B cell (primary cell): ENCODE results near the gene EMX1. TPM values are rescaled to one million over a fixed set of nuclear protein-coding genes. Genes with fewer than 3 reads are reported as not detected.

Experiments
- ATAC-seq: fragments of 200-7000 bp; cut with Tn5 transposase; one replicate; pipeline ENCODE4 v1.10.0; 2021; ENCODE audit warnings: low read depth, mild to moderate bottlenecking, moderate number of reproducible peaks, moderate library complexity
- CTCF ChIA-PET: fragments of 350-600 bp; sonication (Branson Sonifier 250); formaldehyde crosslinking; loops from one replicate; lab custom pipeline; 2021; ENCODE audit warnings: antibody characterized with exemption, inconsistent platforms; lab: Charles Lee
- POLR2A ChIA-PET: fragments of 350-600 bp; sonication (Branson Sonifier 250); formaldehyde crosslinking; loops from one replicate; lab custom pipeline; 2021; ENCODE audit warnings: antibody characterized with exemption; lab: Charles Lee
- DNase-seq: peaks from one replicate; pipeline ENCODE4 v3.0.0; 2013
- H2AFZ ChIP-seq: 2 replicates; pipeline ENCODE4 v1.6.1; 2012; ENCODE audit warnings: mild to moderate bottlenecking, low read depth, low read length; ENCODE audit not compliant: insufficient read depth, poor library complexity, severe bottlenecking
- H3K27ac ChIP-seq, 2 donors: 1 replicate in 1 of 2; 2 replicates in 1 of 2; pipeline ENCODE4 v1.5.1; 2012 to 2013; ENCODE audit warnings: low read length in 2 of 2, mild to moderate bottlenecking in 2 of 2, moderate library complexity in 1 of 2
- H3K27me3 ChIP-seq, 4 experiments: fragments of 200-600 bp in 1 of 4; sonication (generic) in 1 of 4; replicated peaks in 1 of 4; 1 replicate in 2 of 4; 2 replicates in 2 of 4; pipeline versions ENCODE4 v1.6.1 to v1.7.0; 2013 to 2016; ENCODE audit warnings: low read length in 3 of 4, mild to moderate bottlenecking in 2 of 4, mixed read lengths in 1 of 4, moderate library complexity in 1 of 4; ENCODE audit not compliant: insufficient read depth in 4 of 4, control insufficient read depth in 3 of 4; ENCODE audit errors: control extremely low read depth in 1 of 4
- H3K36me3 ChIP-seq, 2 experiments: replicated peaks in 1 of 2; 1 replicate in 1 of 2; 2 replicates in 1 of 2; pipeline versions ENCODE4 v1.6.1 to v1.7.1; 2013; ENCODE audit warnings: low read length in 1 of 2; ENCODE audit not compliant: insufficient read depth in 2 of 2, control insufficient read depth in 1 of 2; ENCODE audit errors: control extremely low read depth in 1 of 2, extremely low read depth in 1 of 2
- H3K4me1 ChIP-seq, 2 donors: fragments of 200-600 bp in 1 of 2; sonication (generic) in 1 of 2; 1 replicate in 1 of 2; 2 replicates in 1 of 2; pipeline versions ENCODE4 v1.5.1 to v1.6.1; 2013 to 2017; ENCODE audit warnings: low read length in 2 of 2; ENCODE audit not compliant: control insufficient read depth in 2 of 2, insufficient read depth in 2 of 2
- H3K4me2 ChIP-seq: replicated peaks from 2 replicates; pipeline ENCODE3; 2012; ENCODE audit warnings: mild to moderate bottlenecking, low read depth, low read length; ENCODE audit not compliant: poor library complexity, severe bottlenecking
- H3K4me3 ChIP-seq, 5 experiments: fragments of 200-600 bp in 1 of 5; sonication (generic) in 1 of 5; 1 replicate in 3 of 5; 2 replicates in 2 of 5; pipeline versions ENCODE4 v1.5.1 to v1.7.0; 2011 to 2016; ENCODE audit warnings: low read length in 4 of 5, mild to moderate bottlenecking in 4 of 5, low read depth in 2 of 5, control low read depth in 1 of 5, moderate library complexity in 1 of 5; ENCODE audit not compliant: insufficient read depth in 1 of 5; ENCODE audit errors: control extremely low read depth in 1 of 5, extremely low read depth in 1 of 5
- H3K79me2 ChIP-seq: fragments of 200-600 bp; sonication (generic); one replicate; pipeline ENCODE4 v1.6.0; 2016; ENCODE audit warnings: low read length; ENCODE audit not compliant: control insufficient read depth, insufficient read depth
- H3K9ac ChIP-seq: fragments of 200-600 bp; sonication (generic); 2 replicates; pipeline ENCODE4 v1.6.1; 2017; ENCODE audit warnings: mild to moderate bottlenecking, low read length, moderate library complexity
- H3K9me3 ChIP-seq, 3 donors: one replicate each; pipeline versions ENCODE4 v1.6.1 to v1.7.1; 2013; ENCODE audit warnings: low read length in 2 of 3; ENCODE audit not compliant: control insufficient read depth in 2 of 3, insufficient read depth in 1 of 3; ENCODE audit errors: control extremely low read depth in 1 of 3
- H4K20me1 ChIP-seq: 2 replicates; pipeline ENCODE4 v1.6.0; 2012; ENCODE audit warnings: mild to moderate bottlenecking, low read length; ENCODE audit not compliant: insufficient read depth, control insufficient read depth, poor library complexity, severe bottlenecking
- H3K27ac Mint-ChIP-seq: one replicate; pipeline ENCODE4 v1.8.0; 2021; ENCODE audit warnings: mixed read lengths
- H3K27me3 Mint-ChIP-seq: one replicate; pipeline ENCODE4 v1.8.0; 2021; ENCODE audit warnings: mixed read lengths
- H3K4me1 Mint-ChIP-seq: one replicate; pipeline ENCODE4 v1.8.0; 2021; ENCODE audit warnings: mixed read lengths
- H3K4me3 Mint-ChIP-seq: one replicate; pipeline ENCODE4 v1.8.0; 2021; ENCODE audit warnings: mixed read lengths
- H3K9me3 Mint-ChIP-seq: one replicate; pipeline ENCODE4 v1.8.0; 2022; ENCODE audit warnings: mixed read lengths; ENCODE audit not compliant: insufficient read depth
- CTCF ChIP-seq: fragments of 200-600 bp; IDR thresholded peaks from one replicate; pipeline ENCODE4 v1.8.0; 2022; ENCODE audit warnings: antibody characterized with exemption, mild to moderate bottlenecking
- EZH2 ChIP-seq: IDR thresholded peaks from 2 replicates; pipeline ENCODE4 v1.6.1; 2012; ENCODE audit warnings: borderline replicate concordance, low read depth, mild to moderate bottlenecking, moderate library complexity, low read length; ENCODE audit not compliant: insufficient read depth, poor library complexity, severe bottlenecking
- WGBS: methylation state at CpG from one replicate; pipeline ENCODE4 v1.1.5; 2013; ENCODE audit warnings: missing lambda C conversion rate; ENCODE audit not compliant: insufficient coverage; 5-methylcytosine and 5-hydroxymethylcytosine counted together
- intact Hi-C: fragments of 100-400 bp; cut with micrococcal nuclease; formaldehyde crosslinking; loops from one replicate; pipeline ENCODE4 v1.10.0; 2022
- polyA plus RNA-seq: library from polyadenylated mRNA; depleted of rRNA; stranded (reverse); fragments of >200 nt; gene quantifications from 2 replicates; pipeline ENCODE4 v1.2.3, GENCODE V29; 2012
- total RNA-seq, 2 donors: library from RNA; stranded (reverse); fragments of 120-200 nt in 1 of 2; gene quantifications; 1 replicate in 1 of 2; 2 replicates in 1 of 2; pipeline versions ENCODE4 v1.2.3 to v1.2.4, GENCODE V29; 2013 to 2022

EMX1 gene
- total and polyA plus RNA-seq, 2 donors (not counting 1 experiment from before 2014, with no cell fraction given): not detected

DNA sequence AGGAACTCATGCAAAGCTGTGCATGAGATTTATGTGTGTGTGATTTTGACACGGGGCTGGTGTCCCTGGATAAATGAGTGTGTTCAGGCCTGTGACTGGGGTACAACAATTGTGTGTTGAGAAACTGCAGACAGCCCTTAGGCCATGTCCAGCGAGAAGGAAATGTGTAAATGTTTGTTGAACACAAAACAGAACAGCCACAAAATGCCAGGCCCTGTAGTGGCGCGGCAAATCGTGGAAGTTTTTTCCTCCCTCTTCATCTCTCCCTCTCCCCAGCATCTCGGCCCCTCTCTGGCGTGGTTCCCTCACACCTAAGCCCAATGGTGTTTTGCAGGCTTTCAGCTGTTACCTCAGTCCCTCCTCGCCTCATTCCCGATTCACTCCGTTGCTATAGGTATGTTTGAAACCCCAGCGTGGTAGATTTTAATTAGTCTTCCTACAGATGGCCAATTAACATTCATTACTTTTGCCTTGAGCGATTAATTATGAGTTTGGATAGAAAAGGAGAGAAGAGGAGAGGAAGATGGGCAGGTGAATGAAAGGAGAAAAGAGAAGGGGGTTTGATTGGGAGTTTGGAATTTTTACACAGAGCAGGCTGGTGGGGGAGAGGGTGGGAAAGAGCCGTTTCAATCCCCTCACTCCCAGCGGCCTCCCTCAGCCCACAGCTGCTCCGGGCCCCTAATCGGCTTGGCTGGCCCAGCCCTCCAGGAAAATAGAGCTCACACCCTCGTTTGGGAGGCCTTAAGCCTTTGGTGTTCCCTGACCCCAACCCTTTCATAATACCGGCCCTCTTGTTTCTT lies 19.3 kb upstream of the EMX1 start:
- Histone ChIP-seq H3K27me3 (peaks cover 0 to 54% (median 14%) of the 10 kb centered on the region in 4 experiments), H3K27ac (no peak overlapping the region), H3K4me3 (no peak overlapping the region), H3K9ac (no peak overlapping the region), H3K4me1 (no peaks in the 10 kb centered on the region), H2AFZ (no peak overlapping the region), H4K20me1 (no peaks in the 10 kb centered on the region), H3K36me3 (no peaks in the 10 kb centered on the region), H3K9me3 (peaks cover 0 to 3% (median 0%) of the 10 kb centered on the region in 3 donors), H3K79me2 (no peaks in the 10 kb centered on the region), H3K4me2 (no peak overlapping the region)
- ChIA-PET CTCF (no interaction called here), POLR2A (no interaction called here)
- intact Hi-C loops: no loop called here
- no peak for ATAC-seq
- TF ChIP-seq EZH2 (no peak), CTCF (no peak)
- Mint-ChIP-seq H3K9me3 (no peaks in the 10 kb centered on the region), H3K27ac (no peak overlapping the region), H3K27me3 (peaks cover 60% of the 10 kb centered on the region), H3K4me3 (no peak overlapping the region), H3K4me1 (no peaks in the 10 kb centered on the region)
- 70% methylated on average over 7 of the region's 18 CpGs for WGBS
- DNase-seq: no peak

GRCh38 chr2:72898585-72898906 lies 18.8 kb upstream of the EMX1 start:
- no peak overlapping the region for H3K4me3 ChIP-seq
- DNase-seq (no peak), ATAC-seq (no peak)
- intact Hi-C loops: no loop called here
- Mint-ChIP-seq H3K4me3 (no peak overlapping the region), H3K9me3 (no peaks in the 10 kb centered on the region), H3K4me1 (no peaks in the 10 kb centered on the region), H3K27me3 (peaks cover 59% of the 10 kb centered on the region), H3K27ac (no peak overlapping the region)
- H2AFZ ChIP-seq: no peak overlapping the region
- ChIA-PET CTCF (no interaction called here), POLR2A (no interaction called here)
- H3K79me2 ChIP-seq: no peaks in the 10 kb centered on the region
- 67% methylated on average over 1 of the region's 2 CpGs for WGBS
- H3K4me1 ChIP-seq: no peaks in the 10 kb centered on the region
- peaks cover 0 to 49% (median 15%) of the 10 kb centered on the region in 4 experiments for H3K27me3 ChIP-seq
- no peak for TF ChIP-seq EZH2
- H4K20me1 ChIP-seq: no peaks in the 10 kb centered on the region
- H3K36me3 ChIP-seq: no peaks in the 10 kb centered on the region
- no peak overlapping the region for H3K27ac ChIP-seq
- H3K9ac ChIP-seq: no peak overlapping the region
- no peak overlapping the region for H3K4me2 ChIP-seq
- H3K9me3 ChIP-seq: peaks cover 0 to 3% (median 0%) of the 10 kb centered on the region in 3 donors
